ENCODE results near the gene PPP1R1A. TPM values are rescaled to one million over a fixed set of nuclear protein-coding genes. Genes with fewer than 3 reads are reported as not detected.

Gene PPP1R1A, protein sequence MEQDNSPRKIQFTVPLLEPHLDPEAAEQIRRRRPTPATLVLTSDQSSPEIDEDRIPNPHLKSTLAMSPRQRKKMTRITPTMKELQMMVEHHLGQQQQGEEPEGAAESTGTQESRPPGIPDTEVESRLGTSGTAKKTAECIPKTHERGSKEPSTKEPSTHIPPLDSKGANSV
- 13.8 and 22.1 TPM in 2 replicates for polyA plus RNA-seq

DNA sequence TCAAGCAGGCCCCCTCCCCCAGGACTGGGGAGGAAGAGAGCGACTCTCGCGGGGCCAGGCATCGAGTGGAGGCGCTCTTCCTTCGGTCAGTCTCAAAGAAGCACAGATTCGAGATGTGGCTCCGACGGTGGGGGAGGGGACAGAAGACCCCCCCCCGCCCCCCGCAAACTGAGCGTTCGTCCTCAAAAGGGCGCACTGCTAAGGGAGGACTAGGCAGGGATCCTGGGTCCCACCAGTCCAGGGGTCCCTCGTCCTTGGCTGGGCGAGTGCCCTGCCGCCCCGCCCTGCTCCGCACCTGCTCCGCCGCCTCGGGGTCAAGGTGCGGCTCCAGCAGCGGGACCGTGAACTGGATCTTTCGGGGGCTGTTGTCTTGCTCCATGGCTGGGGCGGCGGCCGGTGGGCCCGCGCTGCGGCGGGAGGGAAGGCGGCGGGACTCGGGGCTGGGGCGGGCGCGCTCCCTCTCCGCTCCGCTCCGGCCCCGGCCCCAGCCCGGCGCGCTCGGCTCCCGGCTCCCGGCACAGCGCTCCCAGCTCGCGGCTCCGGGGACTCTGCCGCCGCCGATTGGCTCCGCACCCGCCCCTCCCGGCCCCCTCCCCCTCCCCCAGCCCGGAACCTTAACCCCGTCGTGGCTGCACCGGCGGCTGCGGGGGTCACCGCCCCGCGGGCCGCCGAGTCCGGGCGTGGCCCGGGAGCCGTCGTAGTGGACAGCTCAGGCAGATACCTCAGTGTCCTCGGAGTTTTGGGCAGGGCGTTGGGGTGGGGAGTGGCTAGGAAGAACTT lies at the start of gene PPP1R1A:
TSS of gene PPP1R1A (minus strand) at position 550 of the 780 bp plus-strand sequence. CDS start at position 379, 171 bp downstream.

GRCh38 chr12:54634795-54635194 lies 46.3 kb upstream of the PPP1R1A start, which contains the start of gene LACRT:
TSS of gene LACRT (minus strand) at chr12:54634895. CDS start at chr12:54634841, 54 bp downstream.

Other genes with a start within 250 kb of the PPP1R1A start
- not detected in 2 replicates for gene GPR84, start 224.2 kb downstream of the PPP1R1A start, polyA plus RNA-seq
- gene ZNF385A, start 203.9 kb downstream of the PPP1R1A start, polyA plus RNA-seq, result 6.1 and 12.1 TPM in 2 replicates
- gene ITGA5, start 169.4 kb downstream of the PPP1R1A start, polyA plus RNA-seq, result 1.4 and 3.8 TPM in 2 replicates
- gene GTSF1, start 115.1 kb downstream of the PPP1R1A start, polyA plus RNA-seq, result 0.73 and 0.91 TPM in 2 replicates
- 0.47 and 3.5 TPM in 2 replicates for gene NCKAP1L, start 90.9 kb downstream of the PPP1R1A start, polyA plus RNA-seq
- gene PDE1B, start 39.1 kb downstream of the PPP1R1A start, polyA plus RNA-seq, result 33.4 and 44.7 TPM in 2 replicates
- not detected in 2 replicates for gene LACRT, start 46.2 kb upstream of the PPP1R1A start, polyA plus RNA-seq
- not detected in 2 replicates for gene DCD, start 59.7 kb upstream of the PPP1R1A start, polyA plus RNA-seq